ENCODE results near the gene QKI. TPM values are rescaled to one million over a fixed set of nuclear protein-coding genes. Genes with fewer than 3 reads are reported as not detected.

Gene QKI
- total and polyA plus RNA-seq, 2 of the 8 experiments (the other 6 are each of a cell fraction or from before 2014, with no cell fraction given): 181 to 183 TPM

GRCh38 chr6:163494279-163494727, 79.8 kb downstream of the QKI start:
- 89% methylated on average over 6 of the region's 6 CpGs; no CpG with 5 or more reads in 1 of the 2 experiments for WGBS, 2 experiments (ENCODE audit: extremely low coverage in 1 of 2, insufficient coverage in 1 of 2, insufficient read length in 1 of 2, insufficient replicate concordance in 2 of 2, low coverage in 1 of 2, low lambda C conversion rate in 2 of 2, missing lambda C conversion rate in 1 of 2)
- ChIA-PET POLR2A (ENCODE audit: partially characterized antibody) (no interaction called here), CTCF (ENCODE audit: partially characterized antibody) (no interaction called here)
- Histone ChIP-seq H2BK120ac (replicated peaks; ENCODE audit: low read depth, low read length) (no peak overlapping the region), H3K9me3 (ENCODE audit: insufficient read depth in 2 of 2, low read depth in 1 of 2, low read length in 1 of 2) (no peaks in the 10 kb centered on the region), H3K56ac (replicated peaks; ENCODE audit: insufficient read length, low read depth, low read length) (no peak overlapping the region), H4K8ac (ENCODE audit: extremely low read depth, insufficient read depth, low read length) (no peak overlapping the region), H3K23me2 (ENCODE audit: low read depth, low read length) (no peaks in the 10 kb centered on the region), H4K91ac (replicated peaks; ENCODE audit: insufficient read length, low read length) (no peak overlapping the region), H3K36me3 (ENCODE audit: control insufficient read depth in 2 of 4, insufficient read depth in 4 of 4, low read length in 3 of 4) (no peaks in the 10 kb centered on the region), H3K4me1 (replicated peaks in 1 of 4; ENCODE audit: control insufficient read depth in 3 of 4, insufficient read depth in 4 of 4, low read length in 3 of 4) (peaks cover 0 to 3% (median 0%) of the 10 kb centered on the region in 4 experiments; a peak in 1 of 7 replicates), H3K23ac (ENCODE audit: insufficient read length) (no peak overlapping the region), H3K4me3 (ENCODE audit: extremely low read depth in 1 of 4, insufficient read depth in 2 of 4, low read depth in 3 of 4, low read length in 4 of 4) (no peak overlapping the region), H2AFZ (ENCODE audit: low read length) (no peak overlapping the region), H4K20me1 (replicated peaks in 1 of 2; ENCODE audit: control insufficient read depth in 1 of 2, insufficient read depth in 2 of 2, low read length in 2 of 2) (peaks cover 0 to 5% of the 10 kb centered on the region in 2 experiments), H3K4ac (replicated peaks; ENCODE audit: insufficient read length, low read depth, low read length) (no peak overlapping the region), H3K79me1 (ENCODE audit: low read depth, low read length) (no peaks in the 10 kb centered on the region; the same call in 1 of the 2 replicates), H3K27me3 (replicated peaks in 1 of 4; ENCODE audit: control insufficient read depth in 3 of 4, extremely low read depth in 1 of 4, insufficient read depth in 3 of 4, low read length in 3 of 4) (no peaks in the 10 kb centered on the region), H3K4me2 (ENCODE audit: insufficient read depth in 1 of 2, low read depth in 2 of 2, low read length in 2 of 2) (no peak overlapping the region), H3K14ac (ENCODE audit: insufficient read length) (no peak overlapping the region), H2BK20ac (ENCODE audit: low read length) (no peak overlapping the region), H2AK5ac (ENCODE audit: low read depth, low read length) (no peak overlapping the region), H2BK15ac (ENCODE audit: low read length) (no peak overlapping the region), H3K27ac (ENCODE audit: low read depth, low read length) (no peak overlapping the region), H3K18ac (ENCODE audit: extremely low read depth, low read length) (no peak overlapping the region), H2BK12ac (ENCODE audit: low read depth, low read length) (no peak overlapping the region), H3K79me2 (ENCODE audit: control insufficient read depth in 1 of 2, insufficient read depth in 2 of 2, low read length in 2 of 2) (peaks cover 4 to 100% of the 10 kb centered on the region in 2 experiments; a peak in 3 of 4 replicates), H4K5ac (ENCODE audit: insufficient read length, low read depth, low read length) (no peak overlapping the region), H2BK5ac (ENCODE audit: low read depth, low read length) (no peak overlapping the region), H3K9ac (replicated peaks in 1 of 4; ENCODE audit: extremely low read depth in 1 of 4, low read depth in 3 of 4, low read length in 3 of 4) (no peak overlapping the region)
- DNase-seq (ENCODE audit: low read depth in 1 of 2, low spot score in 2 of 2) (no peak), FAIRE-seq (no peak)
- TF ChIP-seq ZNF274 (IDR thresholded peaks at IDR 0.05; ENCODE audit: borderline replicate concordance, extremely low read depth, low read length) (no peak), POLR2A (IDR thresholded peaks at IDR 0.05; ENCODE audit: control extremely low read depth in 1 of 2, low read depth in 2 of 2, low read length in 2 of 2) (no peak), SP2 (IDR thresholded peaks at IDR 0.05; ENCODE audit: low read length) (no peak), KDM4A (IDR thresholded peaks at IDR 0.05; ENCODE audit: low read depth, low read length, severe bottlenecking) (no peak), RBBP5 (IDR thresholded peaks at IDR 0.05; ENCODE audit: borderline replicate concordance, low read depth, low read length) (no peak), SP4 (IDR thresholded peaks at IDR 0.05; ENCODE audit: low read length) (no peak), SUZ12 (IDR thresholded peaks at IDR 0.05; ENCODE audit: low read length) (no peak), SAP30 (IDR thresholded peaks at IDR 0.05; ENCODE audit: insufficient read depth, insufficient replicate concordance, low read length) (no peak), HDAC6 (IDR thresholded peaks at IDR 0.05; ENCODE audit: low read depth, low read length) (no peak), GTF2F1 (IDR thresholded peaks at IDR 0.05; ENCODE audit: borderline replicate concordance, low read depth, low read length) (no peak), RAD21 (IDR thresholded peaks at IDR 0.05 in 1 of 2, conservative IDR thresholded peaks at IDR 0.05 in 1 of 2; ENCODE audit: low read depth in 2 of 2, low read length in 2 of 2) (no peak), TAF7 (optimal IDR thresholded peaks at IDR 0.05; ENCODE audit: borderline replicate concordance, low read depth, low read length) (no peak)
